ENCODE data around the gene SPOP.

GRCh38 chr17:49596613-49597244 is 81.2 kb downstream of the SPOP start:
- TF ChIP-seq CTCF (IDR thresholded peaks at IDR 0.05 in 4 of 5, conservative IDR thresholded peaks at IDR 0.05 in 1 of 5) (no peak), POLR2A (IDR thresholded peaks at IDR 0.05) (no peak)

All from gastrocnemius medialis (tissue), 4 donors.